Peyer's patch (tissue), 4 donors: ENCODE data around the gene GPR137B.

Experiments
- CTCF ChIP-seq, 6 experiments: fragments of 450-650 bp in 4 of 6; fragments of 200-600 bp in 2 of 6; sonication (generic) in 1 of 6; IDR thresholded peaks; one replicate each; pipeline ENCODE4 v1.5.1; 2017 to 2019; ENCODE audit warnings: antibody characterized with exemption in 6 of 6, mild to moderate bottlenecking in 3 of 6, moderate library complexity in 1 of 6
- POLR2A ChIP-seq, 2 donors: fragments of 450-650 bp; IDR thresholded peaks; one replicate each; pipeline ENCODE4 v1.5.1; 2017; ENCODE audit warnings: antibody characterized with exemption in 2 of 2, mild to moderate bottlenecking in 2 of 2, moderate library complexity in 2 of 2

GRCh38 chr1:236168716-236169429, 26.5 kb downstream of the GPR137B start:
- TF ChIP-seq CTCF (IDR thresholded peaks at IDR 0.05) (peak in 3 of 6 experiments; percentile 45 to 52 (median 47)), POLR2A (IDR thresholded peaks at IDR 0.05) (no peak)
